ENCODE data around the gene ERG.

The ERG gene

GRCh38 chr21:38474124-38474523 is 24.2 kb downstream of the ERG start:
- DNase-seq = no peak

- DNase-seq = no peak
These were observed 25.7 kb downstream of the ERG start for GRCh38 chr21:38472412-38473108.

GRCh38 chr21:38471766-38472165 is 26.5 kb downstream of the ERG start:
- DNase-seq = no peak

- DNase-seq = peak; percentile 56
These were observed 27.5 kb downstream of the ERG start for GRCh38 chr21:38470755-38471154.

GRCh38 chr21:38469642-38470041 is 28.6 kb downstream of the ERG start:
- no peak for DNase-seq

- DNase-seq = peak; percentile 49
These were observed 29.3 kb downstream of the ERG start for GRCh38 chr21:38468989-38469388.

GRCh38 chr21:38467911-38468310 is 30.4 kb downstream of the ERG start:
- DNase-seq = no peak

GRCh38 chr21:38467374-38467773 is 30.9 kb downstream of the ERG start:
- DNase-seq = no peak

GRCh38 chr21:38460171-38460742 is 38.0 kb downstream of the ERG start:
- DNase-seq = peak; percentile 94

GRCh38 chr21:38459490-38459889 is 38.8 kb downstream of the ERG start:
- DNase-seq = no peak

- peak; percentile 95 for DNase-seq
These were observed 42.9 kb downstream of the ERG start for GRCh38 chr21:38455403-38455802.

- DNase-seq = no peak
These were observed 43.6 kb downstream of the ERG start for GRCh38 chr21:38454702-38455101.

- DNase-seq = no peak
These were observed 44.1 kb downstream of the ERG start for GRCh38 chr21:38454161-38454560.

- DNase-seq = peak; percentile 75
These were observed 49.4 kb downstream of the ERG start for GRCh38 chr21:38448671-38449385.

- DNase-seq = peak; percentile 40
These were observed 50.7 kb downstream of the ERG start for GRCh38 chr21:38447611-38448010.

GRCh38 chr21:38444691-38445090 is 53.6 kb downstream of the ERG start:
- no peak for DNase-seq

- DNase-seq = no peak
These were observed 55.2 kb downstream of the ERG start for GRCh38 chr21:38443110-38443509.

GRCh38 chr21:38441153-38441552 is 57.1 kb downstream of the ERG start:
- DNase-seq = no peak

GRCh38 chr21:38440746-38441145 is 57.5 kb downstream of the ERG start:
- DNase-seq = peak; percentile 99

- DNase-seq = no peak
These were observed 58.3 kb downstream of the ERG start for GRCh38 chr21:38439957-38440356.

- peak; percentile 34 for DNase-seq
These were observed 58.9 kb downstream of the ERG start for GRCh38 chr21:38439426-38439825.

- DNase-seq = peak; percentile 96
These were observed 59.8 kb downstream of the ERG start for GRCh38 chr21:38438462-38438893.

GRCh38 chr21:38436341-38436740 is 61.9 kb downstream of the ERG start:
- no peak for DNase-seq
